ENCODE measurements around the gene SMTNL2. TPM values are rescaled to one million over a fixed set of nuclear protein-coding genes. Genes with fewer than 3 reads are reported as not detected.
"Not testable (repeated sequence)": the region's sequence is repeated elsewhere in the genome, so short reads cannot be mapped to it uniquely, and the experiment has no call there.

Gene SMTNL2
- total RNA-seq, 1 donor from 2014 or later, result 22.0 TPM

DNA sequence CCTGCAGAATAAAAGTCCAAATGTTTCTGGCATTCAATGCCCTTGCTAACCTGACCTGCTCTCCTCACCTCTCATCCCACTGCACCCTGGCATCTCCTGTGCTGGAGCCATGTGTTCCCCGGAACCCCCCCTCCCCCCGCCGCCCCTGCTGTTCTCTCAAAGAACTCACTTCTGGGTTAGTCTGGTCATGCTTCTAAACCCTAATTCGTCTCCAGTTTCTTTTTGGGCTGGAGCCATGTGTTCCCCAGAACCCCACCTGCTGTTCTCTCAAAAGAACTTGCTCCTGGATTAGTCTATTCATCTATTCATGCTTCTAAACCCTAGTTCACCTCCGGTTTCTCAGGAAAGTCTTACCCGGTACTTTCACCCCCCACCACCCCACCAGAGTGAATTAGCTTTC, 58.0 kb downstream of the SMTNL2 start:
- TF ChIP-seq, protein P1, sequence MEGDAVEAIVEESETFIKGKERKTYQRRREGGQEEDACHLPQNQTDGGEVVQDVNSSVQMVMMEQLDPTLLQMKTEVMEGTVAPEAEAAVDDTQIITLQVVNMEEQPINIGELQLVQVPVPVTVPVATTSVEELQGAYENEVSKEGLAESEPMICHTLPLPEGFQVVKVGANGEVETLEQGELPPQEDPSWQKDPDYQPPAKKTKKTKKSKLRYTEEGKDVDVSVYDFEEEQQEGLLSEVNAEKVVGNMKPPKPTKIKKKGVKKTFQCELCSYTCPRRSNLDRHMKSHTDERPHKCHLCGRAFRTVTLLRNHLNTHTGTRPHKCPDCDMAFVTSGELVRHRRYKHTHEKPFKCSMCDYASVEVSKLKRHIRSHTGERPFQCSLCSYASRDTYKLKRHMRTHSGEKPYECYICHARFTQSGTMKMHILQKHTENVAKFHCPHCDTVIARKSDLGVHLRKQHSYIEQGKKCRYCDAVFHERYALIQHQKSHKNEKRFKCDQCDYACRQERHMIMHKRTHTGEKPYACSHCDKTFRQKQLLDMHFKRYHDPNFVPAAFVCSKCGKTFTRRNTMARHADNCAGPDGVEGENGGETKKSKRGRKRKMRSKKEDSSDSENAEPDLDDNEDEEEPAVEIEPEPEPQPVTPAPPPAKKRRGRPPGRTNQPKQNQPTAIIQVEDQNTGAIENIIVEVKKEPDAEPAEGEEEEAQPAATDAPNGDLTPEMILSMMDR (IDR thresholded peaks at IDR 0.05; ENCODE audit: partially characterized antibody, unreplicated experiment), result no peak
- peaks cover 6% of the 10 kb centered on the region for H3K4me1 Mint-ChIP-seq (ENCODE audit: low read depth, unreplicated experiment)
- H3K4me3 Mint-ChIP-seq (ENCODE audit: unreplicated experiment), result no peak overlapping the region
- H3K27ac Mint-ChIP-seq (ENCODE audit: unreplicated experiment), result no peak overlapping the region
- DNase-seq, result no peak
- H3K36me3 Mint-ChIP-seq (ENCODE audit: unreplicated experiment), result no peaks in the 10 kb centered on the region
- no peaks in the 10 kb centered on the region for H3K9me3 Mint-ChIP-seq (ENCODE audit: unreplicated experiment)
- peaks cover 12% of the 10 kb centered on the region for H3K27me3 Mint-ChIP-seq (ENCODE audit: unreplicated experiment)

DNA sequence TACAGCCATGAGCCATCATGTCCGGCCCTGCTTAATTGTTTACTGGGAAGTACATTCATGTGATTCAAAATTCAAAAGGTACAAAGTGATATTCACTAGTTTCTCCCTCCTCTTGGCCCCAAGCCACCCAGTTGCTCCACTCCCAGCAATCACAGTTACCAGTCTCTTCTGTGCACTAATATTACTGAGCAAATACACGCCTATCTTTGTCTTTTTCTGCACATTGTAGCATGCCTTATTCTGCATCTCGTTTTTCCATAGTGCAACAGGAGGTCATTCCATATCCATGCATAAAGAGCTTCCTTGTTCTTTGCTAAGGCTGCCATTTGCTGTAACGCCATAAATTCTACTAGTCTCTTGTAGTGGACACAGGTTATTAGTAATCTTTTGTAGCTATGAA, 59.3 kb downstream of the SMTNL2 start:
- peaks cover 9% of the 10 kb centered on the region for H3K27me3 Mint-ChIP-seq (ENCODE audit: unreplicated experiment)
- TF ChIP-seq, protein P1 (IDR thresholded peaks at IDR 0.05; ENCODE audit: partially characterized antibody, unreplicated experiment), result no peak
- H3K36me3 Mint-ChIP-seq (ENCODE audit: unreplicated experiment), result no peaks in the 10 kb centered on the region
- H3K4me3 Mint-ChIP-seq (ENCODE audit: unreplicated experiment), result no peak overlapping the region
- peaks cover 6% of the 10 kb centered on the region for H3K4me1 Mint-ChIP-seq (ENCODE audit: low read depth, unreplicated experiment)
- H3K27ac Mint-ChIP-seq (ENCODE audit: unreplicated experiment), result no peak overlapping the region
- no peaks in the 10 kb centered on the region for H3K9me3 Mint-ChIP-seq (ENCODE audit: unreplicated experiment)
- no peak for DNase-seq

DNA sequence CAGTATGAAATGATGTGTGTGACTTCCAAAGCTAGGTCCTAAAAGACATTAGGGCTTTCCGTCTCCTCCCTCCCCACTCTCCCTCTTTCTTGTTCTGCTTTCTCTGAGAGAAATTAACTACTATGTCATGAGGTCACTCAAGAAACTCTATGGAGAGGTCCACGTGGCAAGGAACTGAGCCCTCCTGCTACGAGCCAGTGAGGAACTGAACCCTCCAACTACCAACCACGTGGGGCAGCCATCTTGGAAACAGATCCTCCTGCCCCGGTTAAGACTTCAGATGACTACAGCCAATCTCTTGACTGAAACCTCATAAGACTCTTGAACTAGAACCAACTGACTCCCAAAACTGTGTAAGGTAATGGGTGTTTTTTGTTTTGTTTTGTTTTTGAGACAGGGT, 61.3 kb downstream of the SMTNL2 start:
- H3K4me3 Mint-ChIP-seq (ENCODE audit: unreplicated experiment), result no peak overlapping the region

DNA sequence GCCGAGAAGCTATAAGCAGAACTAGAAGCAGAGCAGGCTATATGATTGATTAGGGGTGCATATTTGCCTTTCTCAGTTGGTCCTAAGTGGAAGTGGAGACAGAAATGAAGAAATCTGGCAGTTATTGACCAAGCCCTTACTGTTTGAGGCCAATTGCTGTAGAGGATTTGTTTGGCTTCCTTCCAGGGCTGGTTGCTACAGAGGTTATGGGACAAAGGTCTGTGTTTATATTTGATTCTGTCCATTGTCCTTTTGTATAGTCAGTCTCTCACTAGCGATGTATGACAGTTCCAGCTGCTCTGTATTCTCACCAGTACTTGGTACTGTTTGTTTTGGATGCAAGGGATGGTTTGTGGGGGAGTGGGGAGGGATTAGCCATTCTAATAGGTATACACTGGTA, 64.4 kb downstream of the SMTNL2 start:
- TF ChIP-seq, protein P1 (IDR thresholded peaks at IDR 0.05; ENCODE audit: partially characterized antibody, unreplicated experiment), result no peak
- Mint-ChIP-seq H3K27ac (ENCODE audit: unreplicated experiment) (no peak overlapping the region), H3K36me3 (ENCODE audit: unreplicated experiment) (no peaks in the 10 kb centered on the region), H3K4me1 (ENCODE audit: low read depth, unreplicated experiment) (no peaks in the 10 kb centered on the region), H3K9me3 (ENCODE audit: unreplicated experiment) (no peaks in the 10 kb centered on the region), H3K27me3 (ENCODE audit: unreplicated experiment) (no peaks in the 10 kb centered on the region), H3K4me3 (ENCODE audit: unreplicated experiment) (no peak overlapping the region)
- no peak for DNase-seq

More for the DNA sequence above, 61.3 kb downstream of the SMTNL2 start:
- no peak overlapping the region for H3K27ac Mint-ChIP-seq (ENCODE audit: unreplicated experiment)
- DNase-seq, result no peak
- H3K27me3 Mint-ChIP-seq (ENCODE audit: unreplicated experiment), result peaks cover 6% of the 10 kb centered on the region
- H3K4me1 Mint-ChIP-seq (ENCODE audit: low read depth, unreplicated experiment), result peaks cover 6% of the 10 kb centered on the region
- no peaks in the 10 kb centered on the region for H3K9me3 Mint-ChIP-seq (ENCODE audit: unreplicated experiment)
- H3K36me3 Mint-ChIP-seq (ENCODE audit: unreplicated experiment), result no peaks in the 10 kb centered on the region
- TF ChIP-seq, protein P1 (IDR thresholded peaks at IDR 0.05; ENCODE audit: partially characterized antibody, unreplicated experiment), result no peak

DNA sequence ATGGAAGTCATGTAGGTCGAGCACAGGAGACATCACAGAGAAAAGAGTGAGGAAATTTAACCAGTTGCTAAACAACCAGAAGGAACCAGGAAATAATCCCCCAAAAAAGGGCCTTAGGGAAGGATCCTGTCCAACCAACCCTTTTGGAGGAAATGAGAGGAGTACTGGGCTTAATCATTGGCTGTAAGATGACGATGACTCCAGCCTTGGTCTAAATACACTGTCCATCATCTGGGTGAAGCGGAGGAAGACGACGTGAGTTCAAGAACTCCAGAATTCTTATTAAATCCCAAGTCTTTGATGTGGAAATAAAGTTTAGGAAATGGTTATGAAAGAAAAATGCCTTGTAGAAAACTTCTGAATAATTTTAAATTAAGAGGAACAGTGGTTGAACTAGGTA, 68.7 kb downstream of the SMTNL2 start:
- TF ChIP-seq, protein P1 (IDR thresholded peaks at IDR 0.05; ENCODE audit: partially characterized antibody, unreplicated experiment), result no peak
- no peak overlapping the region for H3K4me3 Mint-ChIP-seq (ENCODE audit: unreplicated experiment)
- H3K4me1 Mint-ChIP-seq (ENCODE audit: low read depth, unreplicated experiment), result no peaks in the 10 kb centered on the region
- H3K9me3 Mint-ChIP-seq (ENCODE audit: unreplicated experiment), result no peaks in the 10 kb centered on the region
- H3K36me3 Mint-ChIP-seq (ENCODE audit: unreplicated experiment), result no peaks in the 10 kb centered on the region
- no peak overlapping the region for H3K27ac Mint-ChIP-seq (ENCODE audit: unreplicated experiment)
- peaks cover 4% of the 10 kb centered on the region for H3K27me3 Mint-ChIP-seq (ENCODE audit: unreplicated experiment)
- DNase-seq, result no peak

DNA sequence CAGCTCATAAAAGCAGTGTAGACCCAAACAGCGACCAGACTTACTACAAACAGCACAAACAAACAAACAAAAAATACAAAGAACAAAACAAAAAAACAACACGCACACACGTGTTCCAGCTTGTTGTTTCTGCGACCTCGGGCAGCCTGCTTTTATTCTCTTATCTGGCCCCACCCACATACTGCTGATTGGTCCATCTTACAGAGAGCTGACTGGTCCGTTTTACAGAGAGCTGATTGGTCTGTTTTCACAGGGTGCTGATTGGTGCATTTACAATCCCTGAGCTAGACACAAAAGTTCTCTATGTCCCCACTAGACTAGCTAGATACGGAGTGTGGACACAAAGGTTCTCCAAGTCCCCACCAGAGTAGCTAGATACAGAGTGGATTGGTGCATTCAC, 71.6 kb downstream of the SMTNL2 start:
- H3K27ac Mint-ChIP-seq (ENCODE audit: unreplicated experiment); DNase-seq; H3K4me1 Mint-ChIP-seq (ENCODE audit: low read depth, unreplicated experiment); H3K9me3 Mint-ChIP-seq (ENCODE audit: unreplicated experiment); H3K4me3 Mint-ChIP-seq (ENCODE audit: unreplicated experiment); H3K36me3 Mint-ChIP-seq (ENCODE audit: unreplicated experiment); H3K27me3 Mint-ChIP-seq (ENCODE audit: unreplicated experiment): not testable (repeated sequence)
